A549 (cell line): ENCODE data around the gene MAPK12. TPM values are rescaled to one million over a fixed set of nuclear protein-coding genes. Genes with fewer than 3 reads are reported as not detected.

ENCODE experiments used
- ATAC-seq, 2 experiments: fragments of 200-7000 bp in 1 of 2; fragments of >200 bp in 1 of 2; cut with Nextera tagmentation in 1 of 2; cut with Tn5 transposase in 1 of 2; 3 replicates each; pipeline versions ENCODE4 v1.8.0 to v1.9.1; 2018 to 2020; ENCODE audit warnings: mild to moderate bottlenecking in 1 of 2, moderate library complexity in 1 of 2
- CTCF ChIA-PET: fragments of 300-600 bp; sonication (Branson Sonifier 250); formaldehyde crosslinking; extraction: SDS; loops from one replicate; lab custom pipeline; 2021; ENCODE audit warnings: antibody characterized with exemption, inconsistent platforms; lab: Yijun Ruan, JAX
- POLR2A ChIA-PET: fragments of 350-600 bp; formaldehyde crosslinking; extraction: SDS; loops from one replicate; lab custom pipeline; 2021; ENCODE audit warnings: antibody characterized with exemption, inconsistent platforms; lab: Yijun Ruan, JAX
- DNase-seq, 2 experiments: peaks; one replicate each; pipeline versions ENCODE4 v3.0.0 to v3.0.0-alpha.2; 2011 to 2016; ENCODE audit warnings: low read depth in 1 of 2, low spot score in 1 of 2
- FAIRE-seq: peaks from 2 replicates; lab custom pipeline; 2011; peaks lifted over from hg19 to GRCh38; lab: Jason Lieb, UNC
- H3K27ac ChIP-seq, 2 experiments: fragments of >200 bp; sonication (Bioruptor Twin); formaldehyde crosslinking; 3 replicates each; pipeline ENCODE4 v1.5.1; 2016 to 2017
- H3K4me1 ChIP-seq: fragments of >200 bp; sonication (Bioruptor Twin); formaldehyde crosslinking; 3 replicates; pipeline ENCODE4 v1.6.1; 2016
- H3K4me2 ChIP-seq: fragments of >200 bp; sonication (Bioruptor Twin); formaldehyde crosslinking; 3 replicates; pipeline ENCODE4 v1.6.1; 2016
- H3K4me3 ChIP-seq: fragments of >200 bp; sonication (Bioruptor Twin); formaldehyde crosslinking; 3 replicates; pipeline ENCODE4 v1.5.1; 2016
- H3K9me3 ChIP-seq: fragments of >200 bp; sonication (Bioruptor Twin); formaldehyde crosslinking; 3 replicates; pipeline ENCODE4 v1.6.1; 2016
- BHLHE40 ChIP-seq: IDR thresholded peaks from 2 replicates; pipeline ENCODE4 v1.6.1; 2012; ENCODE audit warnings: low read depth, low read length, inconsistent platforms
- CHD4 ChIP-seq: fragments of 200-600 bp; sonication (generic); IDR thresholded peaks from 2 replicates; pipeline ENCODE4 v1.6.1; 2016; ENCODE audit warnings: antibody characterized with exemption, mild to moderate bottlenecking, borderline replicate concordance
- ELK1 ChIP-seq: fragments of 150-350 bp; IDR thresholded peaks from 2 replicates; pipeline ENCODE4 v1.6.1; 2014; ENCODE audit warnings: low read depth, mild to moderate bottlenecking, low read length
- HDAC2 ChIP-seq: fragments of 200-600 bp; sonication (generic); IDR thresholded peaks from 2 replicates; pipeline ENCODE4 v1.6.1; 2016
- HOXA7 ChIP-seq: fragments of 250-450 bp; sonication (Bioruptor Pico); IDR thresholded peaks from 2 replicates; pipeline ENCODE4 v1.5.0; 2020; ENCODE audit warnings: mild to moderate bottlenecking, moderate library complexity
- KDM1A ChIP-seq: fragments of 200-600 bp; sonication (generic); IDR thresholded peaks from 2 replicates; pipeline ENCODE4 v1.6.1; 2016; ENCODE audit warnings: low read depth, mild to moderate bottlenecking
- PHF8 ChIP-seq: fragments of 200-600 bp; sonication (generic); IDR thresholded peaks from 2 replicates; pipeline ENCODE4 v1.6.1; 2016; ENCODE audit warnings: low read depth, mild to moderate bottlenecking, antibody characterized with exemption, moderate library complexity, borderline replicate concordance
- POLR2A ChIP-seq: IDR thresholded peaks from 2 replicates; pipeline ENCODE4 v1.6.1; 2012; ENCODE audit warnings: mild to moderate bottlenecking, low read length
- POLR2AphosphoS2 ChIP-seq: conservative IDR thresholded peaks from 2 replicates; pipeline ENCODE4 v1.6.1; 2012; ENCODE audit warnings: low read length, improper control_type of control experiment, inconsistent platforms
- RARB ChIP-seq: fragments of 250-450 bp; sonication (Bioruptor Pico); IDR thresholded peaks from 2 replicates; pipeline ENCODE4 v1.8.0; 2021; ENCODE audit warnings: mild to moderate bottlenecking, moderate library complexity
- RCOR1 ChIP-seq: fragments of 150-350 bp; IDR thresholded peaks from 2 replicates; pipeline ENCODE4 v1.6.1; 2014; ENCODE audit warnings: antibody characterized with exemption, low read length, low read depth
- REST ChIP-seq: fragments of 200-600 bp; sonication (generic); IDR thresholded peaks from 2 replicates; pipeline ENCODE4 v1.6.1; 2016; ENCODE audit warnings: antibody characterized with exemption, mild to moderate bottlenecking, moderate library complexity
- SREBF2 ChIP-seq: fragments of 450-650 bp; IDR thresholded peaks from 2 replicates; pipeline ENCODE4 v1.6.1; 2014; ENCODE audit warnings: mild to moderate bottlenecking, moderate library complexity
- ZFP36 ChIP-seq: fragments of 450-650 bp; IDR thresholded peaks from 2 replicates; pipeline ENCODE4 v1.6.1; 2014; ENCODE audit warnings: borderline replicate concordance; ENCODE audit not compliant: partially characterized antibody
- WGBS: methylation state at CpG from one replicate; pipeline ENCODE4 v1.1.6; 2017; ENCODE audit errors: missing lambda C conversion rate; 5-methylcytosine and 5-hydroxymethylcytosine counted together
- polyA plus RNA-seq, 4 experiments: library from polyadenylated mRNA; depleted of rRNA in 3 of 4; stranded (reverse); fragments of >200 nt; fragmentation: RNase III in 1 of 4; extraction: RNeasy Plus Mini Kit Qiagen cat#74134 plus additional on column Dnase treatment in 1 of 4; gene quantifications; 2 replicates in 3 of 4; 3 replicates in 1 of 4; pipeline ENCODE4 v1.2.3, GENCODE V29; 2011 to 2017
- TF ChIP-seq, protein P1 (sequence below): fragments of 250-450 bp; sonication (Bioruptor Pico); IDR thresholded peaks from 2 replicates; pipeline ENCODE4 v1.5.0; 2021; ENCODE audit warnings: mild to moderate bottlenecking, moderate library complexity, borderline replicate concordance
- TF ChIP-seq, protein P2 (sequence below): fragments of >200 bp; sonication (Bioruptor Twin); formaldehyde crosslinking; IDR thresholded peaks from 3 replicates; pipeline ENCODE4 v1.6.1; 2016
- TF ChIP-seq, protein P3 (sequence below): IDR thresholded peaks from 2 replicates; pipeline ENCODE4 v1.6.1; 2012; ENCODE audit warnings: low read depth, borderline replicate concordance

The MAPK12 gene
- polyA plus RNA-seq, 2 of the 4 experiments (the other 2 are of a cell fraction), result 12.5 to 25.8 TPM

GRCh38 chr22:50227579-50228215 is 33.8 kb downstream of the MAPK12 start:
- TF ChIP-seq SREBF2 (no peak), CHD4 (no peak)
- no peak overlapping the region for H3K4me3 ChIP-seq
- ChIA-PET POLR2A (no interaction called here), CTCF (interaction anchor here (1.0 to 2.7 kb wide), 3 partner anchors 10 to 79 kb away, joined by 3 to 10 read pairs (median 4); no protein-coding TSS in a partner anchor)
- H3K4me1 ChIP-seq, result no peaks in the 10 kb centered on the region
- H3K27ac ChIP-seq, result no peak overlapping the region
- no peak overlapping the region for H3K4me2 ChIP-seq
- FAIRE-seq (no peak), ATAC-seq (no peak), DNase-seq (no peak)
- WGBS, result 89% methylated on average over 15 of the region's 25 CpGs
- H3K9me3 ChIP-seq, result no peaks in the 10 kb centered on the region

GRCh38 chr22:50226875-50227165 is 34.7 kb downstream of the MAPK12 start:
- POLR2A ChIA-PET, result no interaction called here
- no peak for DNase-seq
- H3K9me3 ChIP-seq, result no peaks in the 10 kb centered on the region
- no peak for ATAC-seq
- TF ChIP-seq PHF8 (no peak), HOXA7 (no peak), KDM1A (no peak), ZFP36 (no peak), POLR2AphosphoS2 (no peak), ELK1 (no peak), HDAC2 (no peak), RARB (no peak), BHLHE40 (no peak), RCOR1 (no peak), REST (no peak), POLR2A (no peak)
- TF ChIP-seq, protein P1, sequence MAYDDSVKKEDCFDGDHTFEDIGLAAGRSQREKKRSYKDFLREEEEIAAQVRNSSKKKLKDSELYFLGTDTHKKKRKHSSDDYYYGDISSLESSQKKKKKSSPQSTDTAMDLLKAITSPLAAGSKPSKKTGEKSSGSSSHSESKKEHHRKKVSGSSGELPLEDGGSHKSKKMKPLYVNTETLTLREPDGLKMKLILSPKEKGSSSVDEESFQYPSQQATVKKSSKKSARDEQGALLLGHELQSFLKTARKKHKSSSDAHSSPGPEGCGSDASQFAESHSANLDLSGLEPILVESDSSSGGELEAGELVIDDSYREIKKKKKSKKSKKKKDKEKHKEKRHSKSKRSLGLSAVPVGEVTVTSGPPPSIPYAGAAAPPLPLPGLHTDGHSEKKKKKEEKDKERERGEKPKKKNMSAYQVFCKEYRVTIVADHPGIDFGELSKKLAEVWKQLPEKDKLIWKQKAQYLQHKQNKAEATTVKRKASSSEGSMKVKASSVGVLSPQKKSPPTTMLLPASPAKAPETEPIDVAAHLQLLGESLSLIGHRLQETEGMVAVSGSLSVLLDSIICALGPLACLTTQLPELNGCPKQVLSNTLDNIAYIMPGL (CRISPR knock-in tag), result no peak
- TF ChIP-seq, protein P2, sequence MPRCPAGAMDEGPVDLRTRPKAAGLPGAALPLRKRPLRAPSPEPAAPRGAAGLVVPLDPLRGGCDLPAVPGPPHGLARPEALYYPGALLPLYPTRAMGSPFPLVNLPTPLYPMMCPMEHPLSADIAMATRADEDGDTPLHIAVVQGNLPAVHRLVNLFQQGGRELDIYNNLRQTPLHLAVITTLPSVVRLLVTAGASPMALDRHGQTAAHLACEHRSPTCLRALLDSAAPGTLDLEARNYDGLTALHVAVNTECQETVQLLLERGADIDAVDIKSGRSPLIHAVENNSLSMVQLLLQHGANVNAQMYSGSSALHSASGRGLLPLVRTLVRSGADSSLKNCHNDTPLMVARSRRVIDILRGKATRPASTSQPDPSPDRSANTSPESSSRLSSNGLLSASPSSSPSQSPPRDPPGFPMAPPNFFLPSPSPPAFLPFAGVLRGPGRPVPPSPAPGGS, result no peak
- TF ChIP-seq, protein P3, sequence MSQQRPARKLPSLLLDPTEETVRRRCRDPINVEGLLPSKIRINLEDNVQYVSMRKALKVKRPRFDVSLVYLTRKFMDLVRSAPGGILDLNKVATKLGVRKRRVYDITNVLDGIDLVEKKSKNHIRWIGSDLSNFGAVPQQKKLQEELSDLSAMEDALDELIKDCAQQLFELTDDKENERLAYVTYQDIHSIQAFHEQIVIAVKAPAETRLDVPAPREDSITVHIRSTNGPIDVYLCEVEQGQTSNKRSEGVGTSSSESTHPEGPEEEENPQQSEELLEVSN, result no peak
- H3K4me2 ChIP-seq, result no peak overlapping the region
- no peak overlapping the region for H3K27ac ChIP-seq
- CTCF ChIA-PET, result interaction anchor here (1.0 to 2.7 kb wide), 3 partner anchors 11 to 63 kb away, joined by 3 to 10 read pairs (median 4); no protein-coding TSS in a partner anchor
- 96% methylated on average over 4 of the region's 18 CpGs for WGBS
- H3K4me3 ChIP-seq, result no peak overlapping the region
- FAIRE-seq, result no peak
- no peaks in the 10 kb centered on the region for H3K4me1 ChIP-seq
